ENCODE data around the gene PHKA2.
"Not testable (repeated sequence)": the region's sequence is repeated elsewhere in the genome, so short reads cannot be mapped to it uniquely, and the experiment has no call there.

Gene PHKA2

DNA sequence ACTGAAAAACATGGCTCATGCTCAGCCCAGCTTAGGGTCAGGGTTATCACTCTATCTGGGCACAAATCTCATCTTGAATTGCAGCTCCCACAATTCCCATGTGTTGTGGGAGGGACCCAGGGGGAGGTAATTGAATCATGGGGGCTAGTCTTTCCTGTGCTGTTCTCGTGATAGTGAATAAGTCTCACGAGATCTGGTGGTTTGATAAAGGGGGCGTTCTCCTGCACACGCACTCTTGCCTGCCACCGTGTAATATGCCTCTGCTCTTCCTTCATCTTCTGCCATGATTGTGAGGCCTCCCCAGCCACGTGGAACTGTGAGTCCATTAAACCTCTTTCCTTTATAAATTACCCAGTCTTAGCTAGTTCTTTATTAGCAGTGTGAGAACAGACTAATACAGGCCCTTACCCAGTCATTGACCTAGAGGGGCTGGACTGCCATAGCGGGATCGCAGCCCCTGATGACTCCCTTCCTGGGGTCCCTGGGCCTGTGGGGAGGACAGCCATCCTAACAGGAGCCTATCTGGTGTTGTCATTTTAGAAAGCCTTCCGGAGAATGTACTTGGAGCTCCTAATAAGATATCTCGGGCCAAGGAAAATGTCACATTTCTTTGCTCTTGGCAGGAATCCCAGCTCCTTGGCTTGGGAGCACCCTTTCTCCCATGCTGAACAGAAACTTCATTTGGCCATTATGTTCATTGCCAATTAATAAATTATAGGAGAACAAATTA lies 112.6 kb downstream of the PHKA2 start:
- Histone ChIP-seq H3K4me1 (ENCODE audit: insufficient read depth, low read length) (no peaks in the 10 kb centered on the region), H3K36me3 (ENCODE audit: insufficient read depth, low read length) (no peaks in the 10 kb centered on the region), H3K9me3 (ENCODE audit: control insufficient read depth, insufficient read depth, low read length) (no peaks in the 10 kb centered on the region), H3K9ac (ENCODE audit: low read depth, low read length) (no peak overlapping the region)

DNA sequence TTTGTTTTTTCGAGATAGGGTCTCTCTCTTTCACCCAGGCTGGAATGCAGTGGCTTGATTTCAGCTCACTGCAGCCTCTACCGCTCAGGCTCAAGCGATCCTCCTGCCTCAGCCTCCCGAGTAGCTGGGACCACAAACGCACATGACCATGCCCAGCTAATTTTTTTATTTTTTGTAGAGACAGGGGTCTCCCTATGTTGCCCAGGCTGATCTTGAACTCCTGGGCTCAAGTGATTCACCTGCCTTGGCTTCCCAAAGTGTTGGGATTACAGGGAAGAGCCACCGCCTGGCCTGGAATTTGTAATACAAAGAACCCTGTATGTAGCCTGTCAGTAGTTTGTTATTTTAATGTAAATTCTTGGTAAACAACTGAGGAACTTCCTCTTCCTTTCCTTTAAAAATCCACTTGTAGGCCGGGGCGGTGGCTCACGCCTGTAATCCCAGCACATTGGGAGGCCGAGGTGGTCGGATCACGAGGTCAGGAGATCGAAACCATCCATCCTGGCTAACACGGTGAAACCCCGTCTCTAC lies 119.5 kb downstream of the PHKA2 start:
- no peaks in the 10 kb centered on the region for H3K4me1 ChIP-seq (ENCODE audit: insufficient read depth, low read length)
- no peaks in the 10 kb centered on the region for H3K36me3 ChIP-seq (ENCODE audit: insufficient read depth, low read length)
- H3K9me3 ChIP-seq (ENCODE audit: control insufficient read depth, insufficient read depth, low read length): no peaks in the 10 kb centered on the region
- no peak overlapping the region for H3K9ac ChIP-seq (ENCODE audit: low read depth, low read length)

DNA sequence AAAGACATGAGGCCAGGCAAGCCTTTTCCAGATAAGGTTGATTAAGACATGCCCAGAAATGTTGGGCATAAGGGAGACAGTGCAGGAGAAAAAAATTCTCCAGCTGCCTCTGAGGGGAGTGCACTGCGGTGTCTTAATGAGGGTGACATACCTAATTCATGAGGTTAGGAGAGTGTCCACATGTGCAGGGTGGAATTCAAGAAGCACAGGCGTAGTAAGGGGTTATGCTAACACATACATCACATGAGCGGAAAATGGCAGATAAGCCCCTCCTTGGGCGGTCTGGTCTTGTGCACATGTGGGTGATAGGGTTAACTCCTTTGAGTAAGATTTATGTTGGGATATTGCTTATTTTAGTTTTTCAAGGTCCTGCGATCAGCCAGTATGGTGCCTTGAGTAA lies 122.4 kb downstream of the PHKA2 start:
- no peak overlapping the region for H3K9ac ChIP-seq (ENCODE audit: low read depth, low read length)
- no peaks in the 10 kb centered on the region for H3K4me1 ChIP-seq (ENCODE audit: insufficient read depth, low read length)
- no peaks in the 10 kb centered on the region for H3K36me3 ChIP-seq (ENCODE audit: insufficient read depth, low read length)
- H3K9me3 ChIP-seq (ENCODE audit: control insufficient read depth, insufficient read depth, low read length): no peaks in the 10 kb centered on the region

DNA sequence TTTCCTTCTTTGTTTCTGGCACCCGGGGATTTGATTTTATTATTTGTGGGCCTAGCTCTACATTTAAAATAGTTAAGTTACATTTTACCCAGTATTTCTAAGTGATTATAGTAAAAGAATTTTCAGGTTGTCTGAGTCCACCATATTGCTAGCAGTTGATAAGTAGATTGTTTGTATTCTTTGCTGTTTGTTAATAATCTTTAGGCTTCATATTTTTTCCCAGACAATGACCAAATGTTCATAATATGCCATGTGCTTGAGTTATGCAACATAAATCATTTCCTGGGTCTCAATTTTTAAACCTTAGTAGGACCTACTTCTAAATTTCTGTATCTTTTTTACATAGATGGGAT lies 127.3 kb downstream of the PHKA2 start:
- Histone ChIP-seq H3K9me3 (ENCODE audit: control insufficient read depth, insufficient read depth, low read length) (no peaks in the 10 kb centered on the region), H3K36me3 (ENCODE audit: insufficient read depth, low read length) (no peaks in the 10 kb centered on the region), H3K4me1 (ENCODE audit: insufficient read depth, low read length) (no peaks in the 10 kb centered on the region), H3K9ac (ENCODE audit: low read depth, low read length) (no peak overlapping the region)

DNA sequence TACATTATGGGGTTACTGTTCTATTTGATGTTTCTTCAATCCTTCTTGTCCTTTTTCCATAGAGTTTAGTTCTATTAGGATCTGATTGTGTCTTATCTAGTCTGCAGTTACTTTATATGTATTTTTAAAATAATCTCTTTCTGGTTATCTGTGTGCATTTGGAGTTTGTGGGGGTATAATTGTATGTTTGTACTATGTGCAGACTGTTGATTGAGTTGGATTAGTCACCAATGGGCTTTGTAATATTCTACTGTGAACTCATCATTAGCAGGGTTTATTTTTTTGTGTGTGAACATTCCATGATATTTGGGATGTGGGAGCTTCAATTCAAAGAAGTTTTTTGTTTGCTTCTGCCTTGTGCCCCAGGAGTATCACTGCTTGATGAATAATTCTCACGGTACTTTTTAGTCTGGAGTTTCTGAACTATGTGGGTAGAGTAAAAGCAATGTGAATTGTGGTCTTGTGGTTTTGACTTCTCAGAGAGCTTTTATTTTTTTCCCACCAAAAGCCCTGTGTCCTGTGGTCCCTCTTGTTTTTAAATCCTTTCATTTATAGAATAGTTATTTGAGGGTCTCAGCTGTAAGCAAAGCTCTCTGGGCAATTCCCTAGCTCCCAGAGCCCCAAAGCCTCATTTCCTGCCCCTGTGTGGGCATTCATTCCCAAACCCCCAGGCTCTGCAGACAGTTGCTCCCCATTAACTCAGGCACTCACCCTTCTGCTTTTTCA lies 127.8 kb downstream of the PHKA2 start:
- no peaks in the 10 kb centered on the region for H3K36me3 ChIP-seq (ENCODE audit: insufficient read depth, low read length)
- no peaks in the 10 kb centered on the region for H3K4me1 ChIP-seq (ENCODE audit: insufficient read depth, low read length)
- H3K9ac ChIP-seq (ENCODE audit: low read depth, low read length): no peak overlapping the region
- H3K9me3 ChIP-seq (ENCODE audit: control insufficient read depth, insufficient read depth, low read length): no peaks in the 10 kb centered on the region

DNA sequence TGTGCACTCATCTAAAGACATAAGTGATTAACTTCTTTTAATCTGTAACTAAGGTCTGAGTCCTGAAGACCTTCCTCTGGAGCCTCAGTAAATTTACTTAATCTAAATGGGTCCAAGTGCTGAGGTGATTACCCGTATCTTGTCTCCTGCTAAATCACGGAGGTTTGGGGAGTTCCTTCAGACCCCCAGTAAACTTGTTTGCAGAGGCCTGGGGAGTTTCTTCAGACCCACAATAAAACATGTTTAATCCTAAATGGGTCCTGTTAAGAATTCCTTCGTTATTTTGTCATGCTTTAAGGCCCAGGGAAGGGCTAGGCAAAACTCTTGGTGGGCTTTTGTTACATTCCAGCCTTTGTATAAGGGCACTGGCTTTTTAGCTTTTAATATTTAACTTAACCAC lies 136.0 kb downstream of the PHKA2 start:
- not testable (repeated sequence) for H3K4me1 ChIP-seq (ENCODE audit: insufficient read depth, low read length); H3K9me3 ChIP-seq (ENCODE audit: control insufficient read depth, insufficient read depth, low read length); H3K9ac ChIP-seq (ENCODE audit: low read depth, low read length); H3K36me3 ChIP-seq (ENCODE audit: insufficient read depth, low read length)
